Astrocyte (in vitro differentiated cells and primary cell): ENCODE data around the gene KANSL1L. TPM values are rescaled to one million over a fixed set of nuclear protein-coding genes. Genes with fewer than 3 reads are reported as not detected.

Experiments
- DNase-seq: peaks from one replicate; pipeline ENCODE4 v3.0.0-alpha.2; 2010; ENCODE audit warnings: low read depth
- FAIRE-seq: peaks from 2 replicates; lab custom pipeline; 2011; peaks lifted over from hg19 to GRCh38; lab: Jason Lieb, UNC
- H2AFZ ChIP-seq: 2 replicates; pipeline ENCODE4 v1.6.0; 2012; ENCODE audit warnings: low read depth, low read length, inconsistent platforms
- H3K27ac ChIP-seq: 2 replicates; pipeline ENCODE4 v1.5.1; 2011; ENCODE audit warnings: low read depth, low read length, inconsistent platforms
- H3K27me3 ChIP-seq: 2 replicates; pipeline ENCODE4 v1.6.0; 2011; ENCODE audit warnings: low read length, inconsistent platforms; ENCODE audit not compliant: insufficient read depth
- H3K36me3 ChIP-seq: 2 replicates; pipeline ENCODE4 v1.5.1; 2011; ENCODE audit warnings: low read length, inconsistent platforms; ENCODE audit not compliant: insufficient read depth
- H3K4me1 ChIP-seq: 2 replicates; pipeline ENCODE4 v1.5.1; 2011; ENCODE audit warnings: low read length, inconsistent platforms; ENCODE audit not compliant: insufficient read depth
- H3K4me2 ChIP-seq: 2 replicates; pipeline ENCODE4 v1.6.0; 2012; ENCODE audit warnings: low read length, inconsistent platforms
- H3K4me3 ChIP-seq: 2 replicates; pipeline ENCODE4 v1.5.1; 2011; ENCODE audit warnings: low read depth, mild to moderate bottlenecking, low read length, inconsistent platforms; ENCODE audit not compliant: insufficient read depth
- H3K79me2 ChIP-seq: 2 replicates; pipeline ENCODE4 v1.6.0; 2012; ENCODE audit warnings: mild to moderate bottlenecking, low read length, inconsistent platforms; ENCODE audit not compliant: insufficient read depth
- H3K9ac ChIP-seq: 2 replicates; pipeline ENCODE4 v1.6.0; 2012; ENCODE audit warnings: mild to moderate bottlenecking, low read length, inconsistent platforms
- H3K9me3 ChIP-seq: 2 replicates; pipeline ENCODE4 v1.5.1; 2012; ENCODE audit warnings: low read depth, mild to moderate bottlenecking, low read length, inconsistent platforms; ENCODE audit not compliant: insufficient read depth
- H4K20me1 ChIP-seq: 2 replicates; pipeline ENCODE4 v1.6.0; 2012; ENCODE audit warnings: low read length, inconsistent platforms; ENCODE audit not compliant: insufficient read depth
- H3K27ac Mint-ChIP-seq: one replicate; pipeline ENCODE4 v1.8.0; 2021; ENCODE audit warnings: mild to moderate bottlenecking, mixed read lengths; ENCODE audit not compliant: unreplicated experiment
- H3K27me3 Mint-ChIP-seq: one replicate; pipeline ENCODE4 v1.8.0; 2021; ENCODE audit warnings: low read depth, mixed read lengths; ENCODE audit not compliant: unreplicated experiment
- H3K36me3 Mint-ChIP-seq: one replicate; pipeline ENCODE4 v1.8.0; 2021; ENCODE audit warnings: low read depth, mixed read lengths; ENCODE audit not compliant: unreplicated experiment
- H3K4me1 Mint-ChIP-seq: one replicate; pipeline ENCODE4 v1.8.0; 2021; ENCODE audit warnings: low read depth, mixed read lengths; ENCODE audit not compliant: unreplicated experiment
- H3K4me3 Mint-ChIP-seq: one replicate; pipeline ENCODE4 v1.8.0; 2021; ENCODE audit warnings: mild to moderate bottlenecking, moderate library complexity, mixed read lengths; ENCODE audit not compliant: unreplicated experiment
- H3K9me3 Mint-ChIP-seq: one replicate; pipeline ENCODE4 v1.8.0; 2021; ENCODE audit warnings: mild to moderate bottlenecking, mixed read lengths; ENCODE audit not compliant: unreplicated experiment
- CTCF ChIP-seq: IDR thresholded peaks from 2 replicates; pipeline ENCODE4 v1.5.1; 2011; ENCODE audit warnings: low read depth, mild to moderate bottlenecking, inconsistent platforms, low read length, moderate library complexity; ENCODE audit not compliant: insufficient read depth
- EZH2 ChIP-seq: IDR thresholded peaks from 2 replicates; pipeline ENCODE4 v1.6.1; 2012; ENCODE audit warnings: mild to moderate bottlenecking, low read length, inconsistent platforms; ENCODE audit not compliant: insufficient read depth
- total RNA-seq: library from RNA; stranded (reverse); gene quantifications from 2 replicates; pipeline ENCODE4 v1.2.1, GENCODE V29; 2021

KANSL1L gene
- total RNA-seq, 1 donor from 2014 or later, result 7.5 TPM

- Histone ChIP-seq H4K20me1 (no peaks in the 10 kb centered on the region), H3K36me3 (no peaks in the 10 kb centered on the region), H3K27me3 (no peaks in the 10 kb centered on the region), H3K27ac (no peak overlapping the region), H2AFZ (no peak overlapping the region), H3K4me3 (no peak overlapping the region), H3K9me3 (no peaks in the 10 kb centered on the region), H3K4me1 (no peaks in the 10 kb centered on the region), H3K79me2 (no peaks in the 10 kb centered on the region), H3K9ac (no peak overlapping the region), H3K4me2 (no peak overlapping the region)
- TF ChIP-seq CTCF (no peak), EZH2 (no peak)
- Mint-ChIP-seq H3K4me3 (no peak overlapping the region), H3K27me3 (no peaks in the 10 kb centered on the region), H3K27ac (no peak overlapping the region), H3K36me3 (no peaks in the 10 kb centered on the region), H3K9me3 (no peaks in the 10 kb centered on the region), H3K4me1 (no peaks in the 10 kb centered on the region)
- DNase-seq, result no peak
- FAIRE-seq, result no peak
Measured at GRCh38 chr2:210034087-210034683, 137.0 kb downstream of the KANSL1L start.

GRCh38 chr2:210028178-210028577, 143.0 kb downstream of the KANSL1L start:
- H3K36me3 ChIP-seq, result peaks cover 15% of the 10 kb centered on the region
- DNase-seq (no peak), FAIRE-seq (no peak)
- Mint-ChIP-seq H3K27me3 (no peaks in the 10 kb centered on the region), H3K4me3 (no peak overlapping the region), H3K9me3 (no peaks in the 10 kb centered on the region), H3K27ac (no peak overlapping the region), H3K4me1 (no peaks in the 10 kb centered on the region), H3K36me3 (peaks cover 3% of the 10 kb centered on the region)
- H2AFZ ChIP-seq, result no peak overlapping the region
- no peaks in the 10 kb centered on the region for H3K79me2 ChIP-seq
- no peaks in the 10 kb centered on the region for H3K4me1 ChIP-seq
- no peaks in the 10 kb centered on the region for H3K27me3 ChIP-seq
- no peak overlapping the region for H3K4me2 ChIP-seq
- TF ChIP-seq CTCF (no peak), EZH2 (no peak)
- H3K27ac ChIP-seq, result no peak overlapping the region
- H4K20me1 ChIP-seq, result no peaks in the 10 kb centered on the region
- H3K9me3 ChIP-seq, result no peaks in the 10 kb centered on the region
- no peak overlapping the region for H3K4me3 ChIP-seq
- H3K9ac ChIP-seq, result no peak overlapping the region

GRCh38 chr2:210027608-210028007, 143.6 kb downstream of the KANSL1L start:
- no peak overlapping the region for H3K4me3 ChIP-seq
- H3K9me3 ChIP-seq, result no peaks in the 10 kb centered on the region
- no peak overlapping the region for H3K4me2 ChIP-seq
- H3K27me3 Mint-ChIP-seq, result no peaks in the 10 kb centered on the region
- H3K27ac Mint-ChIP-seq, result no peak overlapping the region
- peaks cover 17% of the 10 kb centered on the region for H3K36me3 ChIP-seq
- TF ChIP-seq CTCF, result no peak
- TF ChIP-seq EZH2, result no peak
- no peaks in the 10 kb centered on the region for H4K20me1 ChIP-seq
- H3K27me3 ChIP-seq, result no peaks in the 10 kb centered on the region
- H3K27ac ChIP-seq, result no peak overlapping the region
- no peak for FAIRE-seq
- H3K4me1 Mint-ChIP-seq, result no peaks in the 10 kb centered on the region
- H3K4me3 Mint-ChIP-seq, result no peak overlapping the region
- DNase-seq, result no peak
- no peaks in the 10 kb centered on the region for H3K9me3 Mint-ChIP-seq
- H3K9ac ChIP-seq, result no peak overlapping the region
- H3K79me2 ChIP-seq, result no peaks in the 10 kb centered on the region
- no peak overlapping the region for H2AFZ ChIP-seq
- peaks cover 3% of the 10 kb centered on the region for H3K36me3 Mint-ChIP-seq
- H3K4me1 ChIP-seq, result no peaks in the 10 kb centered on the region
